Measurements from ENCODE around the gene TAX1BP1. TPM values are rescaled to one million over a fixed set of nuclear protein-coding genes. Genes with fewer than 3 reads are reported as not detected.
A peak's percentile ranks its signal among the peaks of the same experiment; 100 is the strongest.

TAX1BP1 gene
- total and polyA plus RNA-seq, 5 experiments from 2014 or later = 98.9 to 131 (median 121) TPM

GRCh38 chr7:27762062-27762461, 22.1 kb downstream of the TAX1BP1 start:
- peaks cover 0 to 4% (median 0%) of the 10 kb centered on the region in 9 donors for H3K9me3 Mint-ChIP-seq
- ATAC-seq = no peak
- POLR2A ChIA-PET = interaction anchor here (1.0 kb wide), 1 partner anchor 21 kb away, joined by 3 read pairs; no protein-coding TSS in a partner anchor
- no peak overlapping the region for H3K4me3 Mint-ChIP-seq
- DNase-seq = no peak
- peaks cover 14 to 72% (median 30%) of the 10 kb centered on the region in 3 donors for H3K36me3 Mint-ChIP-seq
- H3K4me1 Mint-ChIP-seq = peaks cover 7 to 37% (median 32%) of the 10 kb centered on the region in 4 donors
- H3K27ac Mint-ChIP-seq = no peak overlapping the region
- no peaks in the 10 kb centered on the region for H3K27me3 Mint-ChIP-seq

DNA sequence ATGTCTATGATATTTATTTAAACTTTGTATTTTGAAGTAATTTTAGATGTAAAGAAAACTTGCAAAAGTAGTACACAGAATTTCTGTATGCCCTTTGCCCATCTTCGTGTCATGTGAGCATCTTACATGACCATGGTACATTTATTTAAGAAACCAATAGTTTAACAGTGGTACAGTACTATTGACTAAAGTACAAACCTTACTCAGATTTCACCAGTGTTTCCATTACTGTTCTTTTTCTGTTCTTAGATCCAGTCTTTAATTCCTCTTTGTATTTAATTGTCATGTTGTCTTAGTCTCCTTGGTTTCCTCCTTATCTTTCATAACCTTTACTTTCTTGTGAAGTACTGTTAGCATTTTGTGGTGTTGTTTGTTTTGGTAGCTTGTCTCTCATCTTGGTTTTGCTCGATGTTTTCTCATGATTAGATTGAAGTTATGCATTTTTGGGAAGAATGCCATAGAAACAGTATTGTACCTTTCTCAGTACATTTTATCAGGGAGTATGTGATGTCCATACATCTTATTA, 24.1 kb downstream of the TAX1BP1 start:
- peaks cover 14 to 66% (median 20%) of the 10 kb centered on the region in 3 donors for H3K36me3 Mint-ChIP-seq
- H3K4me1 Mint-ChIP-seq = peaks cover 7 to 38% (median 27%) of the 10 kb centered on the region in 4 donors
- H3K9me3 Mint-ChIP-seq = peaks cover 0 to 4% (median 0%) of the 10 kb centered on the region in 9 donors
- POLR2A ChIA-PET = no interaction called here
- H3K4me3 Mint-ChIP-seq = no peak overlapping the region
- no peak for DNase-seq
- peak overlapping the region in 3 of 10 donors; percentile 1 to 68 (median 9) for H3K27ac Mint-ChIP-seq
- ATAC-seq = no peak
- no peaks in the 10 kb centered on the region for H3K27me3 Mint-ChIP-seq

DNA sequence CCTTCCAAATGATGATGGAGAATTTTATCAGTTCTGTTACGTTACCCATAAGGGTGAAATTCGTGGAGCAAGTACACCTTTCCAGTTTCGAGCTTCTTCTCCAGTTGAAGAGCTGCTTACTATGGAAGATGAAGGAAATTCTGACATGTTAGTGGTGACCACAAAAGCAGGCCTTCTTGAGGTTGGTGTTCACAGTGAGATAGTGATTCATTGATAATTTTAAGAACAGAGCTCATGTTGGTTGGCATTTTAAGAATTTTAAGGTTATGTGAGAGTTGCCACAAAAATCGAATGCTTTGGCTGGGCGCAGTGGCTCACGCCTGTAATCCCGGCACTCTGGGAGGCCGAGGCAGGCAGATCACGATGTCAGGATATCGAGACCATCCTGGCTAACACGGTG, 25.9 kb downstream of the TAX1BP1 start:
- Mint-ChIP-seq H3K27me3 (no peaks in the 10 kb centered on the region), H3K9me3 (peaks cover 0 to 4% (median 0%) of the 10 kb centered on the region in 9 donors), H3K4me1 (peaks cover 7 to 36% (median 29%) of the 10 kb centered on the region in 4 donors), H3K4me3 (no peak overlapping the region), H3K27ac (no peak overlapping the region), H3K36me3 (peaks cover 14 to 72% (median 19%) of the 10 kb centered on the region in 3 donors)
- no peak for ATAC-seq
- DNase-seq = no peak
- POLR2A ChIA-PET = no interaction called here

DNA sequence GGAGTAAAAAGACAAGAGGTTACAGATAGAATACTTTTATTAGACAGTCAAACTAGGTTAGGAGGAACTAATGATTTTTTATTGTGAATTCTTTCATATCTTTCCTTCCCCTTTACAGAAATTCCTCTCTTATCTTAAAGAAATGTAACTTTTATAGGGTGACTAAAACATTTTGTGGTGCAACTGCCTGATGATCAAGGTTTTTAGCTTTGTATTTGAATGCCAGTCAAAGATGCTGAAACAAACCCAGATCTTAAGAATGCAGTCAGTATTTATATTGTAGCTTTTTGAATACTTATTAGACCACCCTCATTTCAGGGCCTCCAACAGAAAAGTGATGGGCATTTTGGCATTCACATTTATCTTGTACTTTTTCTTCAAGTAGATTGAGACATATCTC, 27.4 kb downstream of the TAX1BP1 start:
- Mint-ChIP-seq H3K4me3 (no peak overlapping the region), H3K36me3 (peaks cover 5 to 71% (median 14%) of the 10 kb centered on the region in 3 donors)

DNA sequence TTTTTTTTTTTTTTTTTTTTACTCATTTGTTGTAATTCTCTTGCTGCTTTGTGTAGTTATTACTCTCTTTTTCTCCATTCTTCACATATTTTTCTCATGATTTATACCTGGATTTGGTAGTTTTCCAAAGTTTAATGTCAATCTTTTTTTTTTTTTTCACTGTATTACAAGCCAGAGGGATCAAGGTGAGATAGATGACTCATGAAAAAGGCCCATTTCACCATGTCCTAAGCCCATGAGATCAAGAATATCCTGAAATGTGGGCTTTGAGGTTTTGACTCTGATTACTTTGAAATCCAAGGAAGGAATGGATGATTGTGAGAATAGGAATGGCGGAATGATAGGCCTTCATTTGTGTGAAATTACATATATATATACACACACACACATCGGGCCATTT, 31.1 kb downstream of the TAX1BP1 start:
- POLR2A ChIA-PET = no interaction called here
- Mint-ChIP-seq H3K4me3 (no peak overlapping the region), H3K27me3 (no peaks in the 10 kb centered on the region), H3K4me1 (peaks cover 9 to 32% (median 26%) of the 10 kb centered on the region in 4 donors), H3K36me3 (peaks cover 0 to 68% (median 14%) of the 10 kb centered on the region in 3 donors), H3K27ac (peak overlapping the region in 1 of 10 donors; percentile 71), H3K9me3 (no peaks in the 10 kb centered on the region)
- DNase-seq (no peak), ATAC-seq (no peak)

More for the DNA sequence above, 27.4 kb downstream of the TAX1BP1 start:
- H3K27me3 Mint-ChIP-seq = no peaks in the 10 kb centered on the region
- DNase-seq = no peak
- no peak for ATAC-seq
- POLR2A ChIA-PET = no interaction called here
- H3K4me1 Mint-ChIP-seq = peaks cover 11 to 32% (median 30%) of the 10 kb centered on the region in 4 donors
- no peak overlapping the region for H3K27ac Mint-ChIP-seq
- no peaks in the 10 kb centered on the region for H3K9me3 Mint-ChIP-seq

DNA sequence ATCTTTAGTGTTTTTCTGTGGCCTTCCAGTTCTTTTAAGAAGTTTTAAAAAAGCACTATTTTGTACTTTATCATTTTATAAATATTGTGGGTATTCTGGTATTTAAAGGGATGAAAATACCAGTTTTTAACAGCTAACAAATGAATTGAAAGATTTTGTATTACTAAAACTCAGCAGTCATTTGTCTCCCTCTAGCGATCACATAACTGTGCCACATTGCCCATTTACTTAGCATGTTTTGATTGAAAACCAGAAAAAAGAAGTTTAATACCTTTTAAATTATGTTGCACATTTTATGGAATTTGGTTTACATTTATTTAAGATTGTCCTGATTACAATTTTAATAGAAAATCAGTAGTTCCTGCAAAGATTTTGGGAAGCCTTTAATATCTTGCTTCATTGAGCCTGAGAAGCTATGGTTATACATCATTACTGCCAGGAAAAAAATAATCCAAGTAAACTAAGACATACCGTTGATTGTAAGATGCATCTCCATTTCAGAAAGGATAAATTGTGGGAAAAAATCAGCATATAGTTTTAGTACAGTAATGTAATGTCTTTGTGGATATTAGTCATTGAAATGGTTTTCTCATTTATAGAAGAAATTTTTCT, 34.9 kb downstream of the TAX1BP1 start:
- H3K4me1 Mint-ChIP-seq = peaks cover 11 to 51% (median 33%) of the 10 kb centered on the region in 4 donors
- POLR2A ChIA-PET = interaction anchor here (0.6 to 0.8 kb wide), 2 partner anchors 34 to 1392 kb away, joined by 3 read pairs; no protein-coding TSS in a partner anchor

DNA sequence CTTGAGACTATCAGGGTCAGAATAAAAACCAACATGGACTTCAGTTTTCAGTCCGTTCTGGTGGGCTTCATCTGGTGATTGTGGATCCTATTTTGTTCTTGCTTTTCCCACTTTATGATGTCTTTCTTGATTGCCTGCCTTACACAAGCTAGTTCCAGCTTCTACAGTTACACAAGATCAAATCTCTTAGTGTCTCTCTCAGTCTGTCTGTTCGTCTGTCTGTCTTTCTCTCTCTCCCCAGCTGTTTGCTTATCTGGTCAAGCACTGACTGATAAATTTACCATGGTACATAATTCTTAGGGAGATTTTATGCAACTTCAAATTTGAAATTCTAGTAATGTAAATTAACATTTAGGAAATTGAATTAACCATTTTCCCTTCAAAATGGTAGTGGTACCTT, 35.8 kb downstream of the TAX1BP1 start:
- DNase-seq = no peak
- peak overlapping the region in 1 of 10 donors; percentile 14 for H3K27ac Mint-ChIP-seq
- H3K27me3 Mint-ChIP-seq = no peaks in the 10 kb centered on the region
- no peaks in the 10 kb centered on the region for H3K9me3 Mint-ChIP-seq
- POLR2A ChIA-PET = no interaction called here
- peaks cover 0 to 64% (median 9%) of the 10 kb centered on the region in 3 donors for H3K36me3 Mint-ChIP-seq
- H3K4me1 Mint-ChIP-seq = peaks cover 11 to 52% (median 33%) of the 10 kb centered on the region in 4 donors
- no peak overlapping the region for H3K4me3 Mint-ChIP-seq
- no peak for ATAC-seq

More for the DNA sequence above, 34.9 kb downstream of the TAX1BP1 start:
- ATAC-seq (no peak), DNase-seq (peak in 2 of 10 donors; percentile 12 to 21)
- no peak overlapping the region for H3K4me3 Mint-ChIP-seq
- H3K27ac Mint-ChIP-seq = peak overlapping the region in 1 of 10 donors; percentile 38
- H3K9me3 Mint-ChIP-seq = no peaks in the 10 kb centered on the region
- H3K27me3 Mint-ChIP-seq = no peaks in the 10 kb centered on the region
- peaks cover 0 to 68% (median 13%) of the 10 kb centered on the region in 3 donors for H3K36me3 Mint-ChIP-seq

DNA sequence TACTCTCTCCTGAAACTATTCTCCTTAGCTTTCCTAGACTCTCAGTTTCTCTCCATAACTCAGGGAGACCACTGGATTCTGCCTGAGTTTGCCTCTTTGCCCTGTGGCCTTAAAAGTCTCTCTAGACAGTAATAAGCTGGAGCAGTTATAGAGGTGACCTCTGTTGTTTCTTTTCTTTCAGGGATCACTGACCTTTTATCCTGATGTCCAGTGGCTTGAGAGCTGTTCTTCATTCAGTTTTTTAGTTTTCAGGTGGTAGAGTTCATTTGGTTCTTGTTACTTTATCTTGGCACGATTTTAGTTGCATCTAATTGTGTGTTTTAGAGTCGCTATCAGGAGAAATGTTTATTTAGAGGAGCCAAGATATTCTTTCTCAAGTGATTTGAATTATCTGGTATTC, 37.7 kb downstream of the TAX1BP1 start:
- Mint-ChIP-seq H3K9me3 (no peaks in the 10 kb centered on the region), H3K4me3 (no peak overlapping the region), H3K4me1 (peaks cover 11 to 43% (median 30%) of the 10 kb centered on the region in 4 donors), H3K27me3 (no peaks in the 10 kb centered on the region), H3K27ac (peak overlapping the region in 1 of 10 donors; percentile 12), H3K36me3 (peaks cover 0 to 52% (median 3%) of the 10 kb centered on the region in 3 donors)
- DNase-seq (no peak), ATAC-seq (no peak)
- POLR2A ChIA-PET = interaction anchor here (0.5 to 1.4 kb wide), 2 partner anchors 24 to 37 kb away, joined by 4 to 5 read pairs; partner anchors contain the start of gene TAX1BP1

GRCh38 chr7:27779873-27780272, 39.9 kb downstream of the TAX1BP1 start:
- Mint-ChIP-seq H3K4me1 (peaks cover 12 to 38% (median 30%) of the 10 kb centered on the region in 4 donors), H3K9me3 (no peaks in the 10 kb centered on the region), H3K4me3 (no peak overlapping the region), H3K36me3 (peaks cover 0 to 45% (median 3%) of the 10 kb centered on the region in 3 donors), H3K27me3 (no peaks in the 10 kb centered on the region), H3K27ac (peak overlapping the region in 1 of 10 donors; percentile 3)
- DNase-seq (no peak), ATAC-seq (no peak)
- POLR2A ChIA-PET = no interaction called here

GRCh38 chr7:27781188-27781587, 41.2 kb downstream of the TAX1BP1 start:
- H3K4me3 Mint-ChIP-seq = no peak overlapping the region
- H3K4me1 Mint-ChIP-seq = peaks cover 10 to 31% (median 23%) of the 10 kb centered on the region in 4 donors
- no peaks in the 10 kb centered on the region for H3K27me3 Mint-ChIP-seq
- DNase-seq = no peak
- peak overlapping the region in 2 of 10 donors; percentile 16 to 46 for H3K27ac Mint-ChIP-seq
- POLR2A ChIA-PET = no interaction called here
- no peak for ATAC-seq
- H3K36me3 Mint-ChIP-seq = peaks cover 4 to 50% (median 5%) of the 10 kb centered on the region in 3 donors
- H3K9me3 Mint-ChIP-seq = no peaks in the 10 kb centered on the region

- H3K27ac Mint-ChIP-seq = peak overlapping the region in 1 of 10 donors; percentile 60
- POLR2A ChIA-PET = no interaction called here
- peaks cover 5 to 17% (median 14%) of the 10 kb centered on the region in 4 donors for H3K4me1 Mint-ChIP-seq
Observed at GRCh38 chr7:27782849-27783248, 42.9 kb downstream of the TAX1BP1 start.

DNA sequence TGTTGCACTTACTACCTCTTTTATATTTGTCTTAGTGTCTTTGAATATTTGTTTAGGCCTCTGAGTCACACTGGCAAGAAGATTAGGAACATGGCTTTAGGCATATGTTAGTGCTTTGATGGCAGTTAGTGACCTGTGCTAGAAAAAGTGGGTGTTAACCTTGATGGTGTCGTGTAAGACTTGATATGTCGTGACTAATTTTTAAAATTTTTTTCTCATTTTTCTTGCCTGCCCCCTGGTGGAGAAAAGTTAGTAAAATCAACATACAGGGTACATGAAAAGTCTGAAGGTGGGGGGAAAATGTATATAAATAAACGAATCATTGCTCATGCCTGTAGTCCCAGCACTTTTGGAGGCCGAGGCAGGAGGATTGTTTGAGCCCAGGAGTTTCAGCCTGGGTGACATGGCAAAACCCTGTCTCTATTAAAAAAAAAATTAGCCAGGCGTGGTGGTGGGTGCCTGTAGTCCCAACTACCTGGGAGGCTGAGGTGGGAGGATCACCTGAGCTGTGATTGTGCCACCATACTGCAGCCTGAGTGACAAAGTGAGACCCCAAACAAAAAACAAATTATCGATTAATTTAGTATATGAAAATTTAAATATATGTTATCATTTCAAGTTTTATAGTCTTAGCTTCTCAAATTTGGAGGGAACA, 44.6 kb downstream of the TAX1BP1 start:
- Mint-ChIP-seq H3K27me3 (no peaks in the 10 kb centered on the region), H3K4me1 (peaks cover 7 to 16% (median 10%) of the 10 kb centered on the region in 4 donors), H3K36me3 (peaks cover 4 to 63% (median 19%) of the 10 kb centered on the region in 3 donors), H3K9me3 (no peaks in the 10 kb centered on the region), H3K4me3 (no peak overlapping the region), H3K27ac (peak overlapping the region in 3 of 10 donors; percentile 43 to 68 (median 63))
- POLR2A ChIA-PET = no interaction called here
- ATAC-seq (peak; percentile 70 to 75), DNase-seq (peak in 6 of 10 donors; percentile 2 to 57 (median 34))

More at GRCh38 chr7:27782849-27783248, 42.9 kb downstream of the TAX1BP1 start:
- no peaks in the 10 kb centered on the region for H3K27me3 Mint-ChIP-seq
- H3K4me3 Mint-ChIP-seq = no peak overlapping the region
- no peak for ATAC-seq
- DNase-seq = no peak
- no peaks in the 10 kb centered on the region for H3K9me3 Mint-ChIP-seq
- peaks cover 4 to 58% (median 15%) of the 10 kb centered on the region in 3 donors for H3K36me3 Mint-ChIP-seq

Measured in naive thymus-derived CD8-positive, alpha-beta T cell (primary cell).